HG02870 (cell line): ENCODE measurements around the gene FURIN.

Source experiments
- ATAC-seq: cut with Tn5 transposase; IDR thresholded peaks from one replicate; pipeline ENCODE4 v1.9.1; 2021; ENCODE audit warnings: mild to moderate bottlenecking, moderate library complexity; ENCODE audit not compliant: unreplicated experiment

Gene FURIN

GRCh38 chr15:90881978-90882721 is 13.8 kb downstream of the FURIN start:
- no peak for ATAC-seq

- ATAC-seq: no peak
These were observed 14.6 kb downstream of the FURIN start for GRCh38 chr15:90882781-90883525.

GRCh38 chr15:90883526-90883975 is 15.2 kb downstream of the FURIN start:
- no peak for ATAC-seq

- no peak for ATAC-seq
These were observed 15.8 kb downstream of the FURIN start, which contains the start of gene FES for GRCh38 chr15:90883976-90884718. TSS of gene FES (plus strand) at chr15:90884504. CDS start at chr15:90885046, 542 bp downstream.

- no peak for ATAC-seq
These were observed 16.5 kb downstream of the FURIN start for GRCh38 chr15:90884719-90885431.

GRCh38 chr15:90885432-90886290 is 17.3 kb downstream of the FURIN start:
- ATAC-seq: peak; percentile 37

GRCh38 chr15:90886291-90886614 is 17.9 kb downstream of the FURIN start:
- no peak for ATAC-seq

- ATAC-seq: no peak
These were observed 18.7 kb downstream of the FURIN start for GRCh38 chr15:90887037-90887481.

GRCh38 chr15:90889313-90889730 is 20.9 kb downstream of the FURIN start:
- ATAC-seq: no peak

GRCh38 chr15:90889736-90890456 is 21.5 kb downstream of the FURIN start:
- no peak for ATAC-seq

- no peak for ATAC-seq
These were observed 22.5 kb downstream of the FURIN start for GRCh38 chr15:90890839-90891238.

GRCh38 chr15:90891346-90891949 is 23.1 kb downstream of the FURIN start:
- no peak for ATAC-seq

GRCh38 chr15:90892023-90892422 is 23.6 kb downstream of the FURIN start:
- no peak for ATAC-seq

- no peak for ATAC-seq
These were observed 24.2 kb downstream of the FURIN start for GRCh38 chr15:90892498-90893174.

GRCh38 chr15:90893175-90894090 is 25.0 kb downstream of the FURIN start:
- no peak for ATAC-seq

GRCh38 chr15:90895571-90896117 is 27.3 kb downstream of the FURIN start:
- ATAC-seq: no peak

- ATAC-seq: peak; percentile 59
These were observed 28.8 kb downstream of the FURIN start for GRCh38 chr15:90897131-90897655.
